ENCODE data around the gene CMTR1.
A peak's percentile ranks its signal among the peaks of the same experiment; 100 is the strongest.

Gene CMTR1

DNA sequence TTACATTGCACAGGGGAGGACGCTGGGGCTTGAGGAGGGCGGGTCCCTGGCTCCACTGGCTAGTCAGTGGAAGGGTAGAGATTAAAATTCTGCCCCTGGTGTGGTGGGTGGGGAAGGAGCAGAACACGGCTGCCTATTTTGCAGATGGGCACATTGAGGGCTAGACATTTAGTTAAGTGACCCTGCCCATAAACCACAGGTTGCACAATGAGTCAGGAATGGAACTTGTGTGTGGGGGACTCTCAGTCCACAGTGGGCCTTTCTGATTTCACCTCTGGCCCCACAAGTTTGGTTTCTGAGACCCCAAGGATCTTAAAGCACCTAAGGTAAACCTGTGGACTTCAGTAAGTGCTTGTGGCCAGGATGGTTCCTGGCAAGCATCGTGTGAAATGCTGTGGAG lies 88.7 kb downstream of the CMTR1 start:
- Histone ChIP-seq H3K9me3 (ENCODE audit: control insufficient read depth, insufficient read depth, low read depth, low read length) (no peaks in the 10 kb centered on the region), H3K4me3 (ENCODE audit: low read depth, low read length) (no peak overlapping the region), H3K36me3 (ENCODE audit: control insufficient read depth in 2 of 2, insufficient read depth in 1 of 2, low read length in 2 of 2) (no peaks in the 10 kb centered on the region), H3K27ac (ENCODE audit: extremely low read depth, low read depth, low read length) (no peak overlapping the region), H3K4me1 (ENCODE audit: control insufficient read depth, insufficient read depth, low read length) (0 out of 2 replicates have a peak, but pooled peaks cover under 1% of the 10 kb centered on the region)
- ChIA-PET POLR2A (no interaction called here), CTCF (no interaction called here)
- TF ChIP-seq GFI1B (tag by site-specific recombination; IDR thresholded peaks at IDR 0.05) (no peak), ZNF266 (tag by site-specific recombination; IDR thresholded peaks at IDR 0.05; ENCODE audit: low read depth) (no peak)

DNA sequence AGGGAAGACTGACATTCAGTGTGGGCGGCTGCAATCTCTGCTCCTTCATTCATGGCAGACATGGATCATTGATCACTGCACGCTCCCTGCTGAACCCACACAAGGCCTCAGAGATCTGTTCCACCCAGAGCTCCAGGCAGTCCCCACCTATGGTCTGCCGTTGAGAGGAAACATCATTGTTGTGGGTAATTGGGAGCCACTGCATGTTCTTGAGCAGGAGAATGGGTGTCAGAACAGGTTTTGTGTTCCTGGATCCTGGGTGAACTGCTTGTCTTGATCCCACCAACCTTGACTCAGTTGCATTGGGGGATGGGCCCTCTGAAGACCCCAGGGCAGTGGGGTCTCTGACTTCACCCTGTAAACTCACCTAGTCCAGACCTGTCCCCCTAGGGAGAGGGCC lies 89.8 kb downstream of the CMTR1 start:
- POLR2A ChIA-PET: interaction anchor here (0.6 kb wide), 1 partner anchor 535 kb away, joined by 8 read pairs; no protein-coding TSS in a partner anchor
- CTCF ChIA-PET: interaction anchor here (0.6 to 0.7 kb wide), 2 partner anchors 10 to 191 kb away, joined by 3 to 4 read pairs; no protein-coding TSS in a partner anchor
- H3K4me1 ChIP-seq (ENCODE audit: control insufficient read depth, insufficient read depth, low read length): no peaks in the 10 kb centered on the region
- no peaks in the 10 kb centered on the region for H3K36me3 ChIP-seq (ENCODE audit: control insufficient read depth in 2 of 2, insufficient read depth in 1 of 2, low read length in 2 of 2)
- no peaks in the 10 kb centered on the region for H3K9me3 ChIP-seq (ENCODE audit: control insufficient read depth, insufficient read depth, low read depth, low read length)
- TF ChIP-seq ZNF473 (tag by site-specific recombination; IDR thresholded peaks at IDR 0.05) (no peak), ZNF16 (tag by site-specific recombination; IDR thresholded peaks at IDR 0.05; ENCODE audit: low read depth) (peak; percentile 66; the same call in 1 of the 2 replicates)
- no peak overlapping the region for H3K27ac ChIP-seq (ENCODE audit: extremely low read depth, low read depth, low read length)
- H3K4me3 ChIP-seq (ENCODE audit: low read depth, low read length): no peak overlapping the region

DNA sequence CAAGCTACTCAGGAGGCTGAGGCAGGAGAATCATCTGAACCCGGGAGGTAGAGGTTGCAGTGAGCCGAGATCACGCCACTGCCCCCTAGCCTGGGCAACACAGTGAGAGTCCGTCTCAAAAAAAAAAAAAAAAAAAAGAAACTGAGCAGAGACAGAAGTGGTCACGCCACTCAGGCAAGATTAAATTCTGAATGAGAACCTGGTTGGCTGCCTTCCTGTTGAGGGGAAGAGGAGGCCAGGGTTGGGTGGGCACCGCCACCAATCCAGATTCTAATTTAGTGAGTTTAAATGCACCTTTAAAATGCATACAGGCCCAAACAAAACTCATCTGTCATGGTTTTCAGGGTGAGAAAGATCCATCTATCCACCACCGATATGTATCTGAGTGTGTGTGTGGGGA lies 90.4 kb downstream of the CMTR1 start:
- TF ChIP-seq, protein P1, sequence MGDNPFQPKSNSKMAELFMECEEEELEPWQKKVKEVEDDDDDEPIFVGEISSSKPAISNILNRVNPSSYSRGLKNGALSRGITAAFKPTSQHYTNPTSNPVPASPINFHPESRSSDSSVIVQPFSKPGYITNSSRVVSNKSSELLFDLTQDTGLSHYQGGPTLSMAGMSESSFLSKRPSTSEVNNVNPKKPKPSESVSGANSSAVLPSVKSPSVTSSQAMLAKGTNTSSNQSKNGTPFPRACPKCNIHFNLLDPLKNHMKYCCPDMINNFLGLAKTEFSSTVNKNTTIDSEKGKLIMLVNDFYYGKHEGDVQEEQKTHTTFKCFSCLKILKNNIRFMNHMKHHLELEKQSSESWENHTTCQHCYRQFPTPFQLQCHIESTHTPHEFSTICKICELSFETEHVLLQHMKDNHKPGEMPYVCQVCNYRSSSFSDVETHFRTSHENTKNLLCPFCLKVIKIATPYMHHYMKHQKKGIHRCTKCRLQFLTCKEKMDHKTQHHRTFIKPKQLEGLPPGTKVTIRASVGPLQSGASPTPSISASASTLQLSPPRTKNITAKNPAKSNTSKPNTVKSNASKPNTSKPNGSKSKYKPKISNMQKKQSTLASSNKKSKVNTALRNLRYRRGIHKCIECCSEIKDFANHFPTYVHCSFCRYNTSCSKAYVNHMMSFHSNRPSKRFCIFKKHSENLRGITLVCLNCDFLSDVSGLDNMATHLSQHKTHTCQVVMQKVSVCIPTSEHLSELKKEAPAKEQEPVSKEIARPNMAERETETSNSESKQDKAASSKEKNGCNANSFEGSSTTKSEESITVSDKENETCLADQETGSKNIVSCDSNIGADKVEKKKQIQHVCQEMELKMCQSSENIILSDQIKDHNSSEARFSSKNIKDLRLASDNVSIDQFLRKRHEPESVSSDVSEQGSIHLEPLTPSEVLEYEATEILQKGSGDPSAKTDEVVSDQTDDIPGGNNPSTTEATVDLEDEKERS (tag by site-specific recombination; IDR thresholded peaks at IDR 0.05): no peak
- TF ChIP-seq ZNF510 (tag by site-specific recombination; IDR thresholded peaks at IDR 0.05; ENCODE audit: insufficient replicate concordance) (no peak), ZNF621 (tag by site-specific recombination; IDR thresholded peaks at IDR 0.05) (no peak), ZNF596 (tag by site-specific recombination; IDR thresholded peaks at IDR 0.05) (no peak), ZNF324 (tag by site-specific recombination; IDR thresholded peaks at IDR 0.05) (no peak)
- CTCF ChIA-PET: no interaction called here

DNA sequence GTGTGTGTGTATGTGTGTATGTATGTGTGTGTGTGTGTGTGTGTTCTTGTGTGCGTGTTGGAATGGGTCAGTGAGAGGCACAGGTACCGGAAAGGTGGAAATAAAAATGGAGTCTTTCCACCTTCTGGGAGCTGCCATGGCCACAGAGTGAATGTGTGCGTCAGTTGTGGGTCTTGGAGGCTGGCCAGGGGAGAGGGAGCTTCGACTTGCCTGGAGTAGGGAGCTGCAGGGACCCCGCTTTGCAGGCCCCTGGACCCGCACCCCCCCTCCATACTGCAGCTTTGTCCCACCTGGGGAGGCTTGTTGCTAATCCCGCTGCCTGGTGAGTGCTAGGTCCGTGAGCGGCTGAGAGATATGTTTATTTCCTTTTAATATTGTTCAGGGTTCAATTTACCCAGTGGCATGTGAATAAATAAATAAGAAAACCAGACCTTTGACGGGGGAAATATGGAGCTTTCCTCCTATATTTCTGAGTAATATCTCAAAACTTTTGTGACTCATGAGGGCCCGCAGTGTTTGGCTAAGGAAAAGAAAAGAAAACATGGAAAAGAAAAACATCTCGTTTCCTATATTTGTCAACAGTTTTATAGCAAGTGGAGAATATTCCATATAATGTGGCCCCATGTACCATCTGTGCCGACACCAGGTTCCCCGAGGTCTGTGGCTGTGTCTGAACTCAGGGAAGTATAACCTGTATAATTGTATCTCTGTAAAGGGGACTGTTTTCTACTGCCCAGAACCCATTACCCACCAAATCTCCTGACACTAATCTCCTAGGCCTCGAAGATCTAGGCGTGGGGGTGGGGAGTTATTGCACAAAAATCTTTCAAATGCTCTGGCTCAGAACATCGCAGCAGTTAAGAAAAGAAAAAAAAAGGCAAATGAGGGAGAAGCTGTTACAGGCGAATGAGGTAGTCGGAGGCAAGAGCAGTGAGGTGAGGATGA lies 91.3 kb downstream of the CMTR1 start:
- TF ChIP-seq ZNF707 (tag by site-specific recombination; IDR thresholded peaks at IDR 0.05) (no peak), KLF9 (tag by site-specific recombination; IDR thresholded peaks at IDR 0.05; ENCODE audit: low read depth) (no peak), YY2 (tag by site-specific recombination; IDR thresholded peaks at IDR 0.05) (peak; percentile 64; the same call in 1 of the 2 replicates), YY1 (tag by site-specific recombination; IDR thresholded peaks at IDR 0.05) (no peak)
- TF ChIP-seq, protein P1 (tag by site-specific recombination; IDR thresholded peaks at IDR 0.05): no peak
- Histone ChIP-seq H3K4me1 (ENCODE audit: control insufficient read depth, insufficient read depth, low read length) (no peaks in the 10 kb centered on the region), H3K36me3 (ENCODE audit: control insufficient read depth in 2 of 2, insufficient read depth in 1 of 2, low read length in 2 of 2) (no peaks in the 10 kb centered on the region), H3K27ac (ENCODE audit: extremely low read depth, low read depth, low read length) (no peak overlapping the region), H3K4me3 (ENCODE audit: low read depth, low read length) (no peak overlapping the region), H3K9me3 (ENCODE audit: control insufficient read depth, insufficient read depth, low read depth, low read length) (no peaks in the 10 kb centered on the region)
- POLR2A ChIA-PET: no interaction called here
- CTCF ChIA-PET: interaction anchor here (0.5 to 0.6 kb wide), 2 partner anchors 36 to 143 kb away, joined by 3 read pairs; no protein-coding TSS in a partner anchor

More for the DNA sequence above, 90.4 kb downstream of the CMTR1 start:
- no peaks in the 10 kb centered on the region for H3K4me1 ChIP-seq (ENCODE audit: control insufficient read depth, insufficient read depth, low read length)
- H3K36me3 ChIP-seq (ENCODE audit: control insufficient read depth in 2 of 2, insufficient read depth in 1 of 2, low read length in 2 of 2): no peaks in the 10 kb centered on the region
- POLR2A ChIA-PET: no interaction called here
- no peaks in the 10 kb centered on the region for H3K9me3 ChIP-seq (ENCODE audit: control insufficient read depth, insufficient read depth, low read depth, low read length)
- H3K4me3 ChIP-seq (ENCODE audit: low read depth, low read length): no peak overlapping the region
- H3K27ac ChIP-seq (ENCODE audit: extremely low read depth, low read depth, low read length): no peak overlapping the region
